GM12864 (cell line): Measurements from ENCODE around the gene AKAP7.

ENCODE experiments used
- DNase-seq: peaks from one replicate; pipeline ENCODE4 v3.0.0-alpha.2; 2011; ENCODE audit warnings: low read depth
- H3K4me3 ChIP-seq: 2 replicates; pipeline ENCODE4 v1.5.1; 2011; ENCODE audit warnings: mild to moderate bottlenecking, low read depth, low read length, control low read depth
- CTCF ChIP-seq: IDR thresholded peaks from 2 replicates; pipeline ENCODE4 v1.5.1; 2011; ENCODE audit warnings: low read depth, mild to moderate bottlenecking, moderate library complexity, low read length, control low read depth, inconsistent platforms; ENCODE audit errors: missing control alignments

The AKAP7 gene

GRCh38 chr6:131156411-131156810 lies 21.1 kb downstream of the AKAP7 start:
- TF ChIP-seq CTCF: no peak
- no peak for DNase-seq
- H3K4me3 ChIP-seq: no peak overlapping the region

GRCh38 chr6:131159578-131159977 lies 24.3 kb downstream of the AKAP7 start:
- TF ChIP-seq CTCF: no peak
- no peak overlapping the region for H3K4me3 ChIP-seq
- no peak for DNase-seq

- no peak for DNase-seq
- H3K4me3 ChIP-seq: no peak overlapping the region
- TF ChIP-seq CTCF: no peak
Measured at GRCh38 chr6:131160254-131160758, 25.0 kb downstream of the AKAP7 start.

GRCh38 chr6:131161987-131162386 lies 26.7 kb downstream of the AKAP7 start:
- H3K4me3 ChIP-seq: no peak overlapping the region
- no peak for TF ChIP-seq CTCF
- DNase-seq: no peak

GRCh38 chr6:131163886-131164285 lies 28.6 kb downstream of the AKAP7 start:
- no peak for DNase-seq
- no peak for TF ChIP-seq CTCF
- no peak overlapping the region for H3K4me3 ChIP-seq

- no peak overlapping the region for H3K4me3 ChIP-seq
- no peak for TF ChIP-seq CTCF
- no peak for DNase-seq
Measured at GRCh38 chr6:131164506-131164905, 29.2 kb downstream of the AKAP7 start.

GRCh38 chr6:131167773-131168172 lies 32.5 kb downstream of the AKAP7 start:
- TF ChIP-seq CTCF: no peak
- DNase-seq: no peak
- H3K4me3 ChIP-seq: no peak overlapping the region
